OCI-LY3 (cell line): ENCODE data around the gene PHACTR2.

Experiments
- EZH2phosphoT487 ChIP-seq: fragments of 200-600 bp; shearing (Covaris generic); IDR thresholded peaks from 2 replicates; pipeline ENCODE4 v1.6.1; 2018; ENCODE audit warnings: antibody characterized with exemption, mixed run types, low read depth
- TF ChIP-seq, protein P1 (sequence below): fragments of 200-600, 300-600 bp; sonication (generic); IDR thresholded peaks from 2 replicates; pipeline ENCODE4 v1.5.1; 2014; ENCODE audit warnings: antibody characterized with exemption, low read length, low read depth

- TF ChIP-seq, protein P1, sequence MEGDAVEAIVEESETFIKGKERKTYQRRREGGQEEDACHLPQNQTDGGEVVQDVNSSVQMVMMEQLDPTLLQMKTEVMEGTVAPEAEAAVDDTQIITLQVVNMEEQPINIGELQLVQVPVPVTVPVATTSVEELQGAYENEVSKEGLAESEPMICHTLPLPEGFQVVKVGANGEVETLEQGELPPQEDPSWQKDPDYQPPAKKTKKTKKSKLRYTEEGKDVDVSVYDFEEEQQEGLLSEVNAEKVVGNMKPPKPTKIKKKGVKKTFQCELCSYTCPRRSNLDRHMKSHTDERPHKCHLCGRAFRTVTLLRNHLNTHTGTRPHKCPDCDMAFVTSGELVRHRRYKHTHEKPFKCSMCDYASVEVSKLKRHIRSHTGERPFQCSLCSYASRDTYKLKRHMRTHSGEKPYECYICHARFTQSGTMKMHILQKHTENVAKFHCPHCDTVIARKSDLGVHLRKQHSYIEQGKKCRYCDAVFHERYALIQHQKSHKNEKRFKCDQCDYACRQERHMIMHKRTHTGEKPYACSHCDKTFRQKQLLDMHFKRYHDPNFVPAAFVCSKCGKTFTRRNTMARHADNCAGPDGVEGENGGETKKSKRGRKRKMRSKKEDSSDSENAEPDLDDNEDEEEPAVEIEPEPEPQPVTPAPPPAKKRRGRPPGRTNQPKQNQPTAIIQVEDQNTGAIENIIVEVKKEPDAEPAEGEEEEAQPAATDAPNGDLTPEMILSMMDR = no peak
- no peak for TF ChIP-seq EZH2phosphoT487
Measured at GRCh38 chr6:143867236-143867635, 189.5 kb downstream of the PHACTR2 start.
